Inflammatory macrophage treated with lipopolysaccharide for 1 hour (primary cell): ENCODE measurements around the gene AGO3.
"Not testable (repeated sequence)": the region's sequence is repeated elsewhere in the genome, so short reads cannot be mapped to it uniquely, and the experiment has no call there.

Source experiments
- DNase-seq, 2 donors: peaks; one replicate each; pipeline ENCODE4 v3.0.0-alpha.2; 2020 to 2022

Gene AGO3

GRCh38 chr1:36014722-36015220 is 83.9 kb downstream of the AGO3 start:
- DNase-seq, result no peak

DNA sequence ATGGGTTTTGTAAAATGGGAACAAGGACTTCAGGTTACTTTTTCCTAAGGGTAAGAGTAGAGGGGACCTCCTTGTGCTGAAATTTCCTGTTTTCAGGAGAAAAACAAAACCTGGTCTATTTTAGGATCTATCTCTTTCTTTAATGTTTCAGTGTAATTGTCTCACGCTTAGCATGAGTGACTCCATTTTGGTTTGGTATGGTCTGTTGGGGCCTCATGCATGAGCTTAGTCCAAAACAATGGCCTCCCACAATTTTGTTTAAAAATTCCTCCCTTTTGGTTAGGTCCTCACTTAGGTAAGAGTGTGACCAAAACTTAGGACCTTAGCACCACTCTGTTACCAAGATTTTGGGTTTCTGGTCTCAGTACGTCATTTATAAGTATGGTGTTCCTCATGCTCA is 85.8 kb downstream of the AGO3 start:
- DNase-seq, result no peak

GRCh38 chr1:36023098-36023769 is 92.3 kb downstream of the AGO3 start:
- DNase-seq, result no peak

- not testable (repeated sequence) for DNase-seq
Measured at GRCh38 chr1:36024024-36024423, 93.1 kb downstream of the AGO3 start.

GRCh38 chr1:36024847-36025246 is 93.9 kb downstream of the AGO3 start:
- no peak for DNase-seq

GRCh38 chr1:36027766-36028165 is 96.9 kb downstream of the AGO3 start:
- DNase-seq, result no peak

- DNase-seq, result no peak
Measured at GRCh38 chr1:36031441-36031840, 100.5 kb downstream of the AGO3 start.

- DNase-seq, result peak; percentile 78 to 88
Measured at GRCh38 chr1:36034692-36035091, 103.8 kb downstream of the AGO3 start.

DNA sequence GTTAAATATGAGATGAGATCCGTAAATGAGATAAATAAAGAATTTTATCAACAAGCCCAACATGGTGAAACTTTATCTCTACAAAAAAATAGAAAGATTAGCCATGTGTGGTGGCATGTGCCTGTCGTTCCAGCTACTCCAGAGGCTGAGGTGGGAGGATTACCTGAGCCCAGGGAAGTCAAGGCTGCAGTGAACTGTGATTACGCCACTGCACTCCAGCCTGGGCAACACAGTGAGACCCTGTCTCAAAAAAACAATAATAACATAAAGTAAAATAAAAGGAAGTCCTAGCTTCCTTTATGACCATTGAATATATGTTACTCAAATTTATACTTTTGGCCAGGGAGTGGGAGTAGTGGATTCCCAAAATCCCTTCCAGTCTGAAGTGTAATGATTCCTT is 104.2 kb downstream of the AGO3 start:
- DNase-seq, result peak; percentile 27 to 31

DNA sequence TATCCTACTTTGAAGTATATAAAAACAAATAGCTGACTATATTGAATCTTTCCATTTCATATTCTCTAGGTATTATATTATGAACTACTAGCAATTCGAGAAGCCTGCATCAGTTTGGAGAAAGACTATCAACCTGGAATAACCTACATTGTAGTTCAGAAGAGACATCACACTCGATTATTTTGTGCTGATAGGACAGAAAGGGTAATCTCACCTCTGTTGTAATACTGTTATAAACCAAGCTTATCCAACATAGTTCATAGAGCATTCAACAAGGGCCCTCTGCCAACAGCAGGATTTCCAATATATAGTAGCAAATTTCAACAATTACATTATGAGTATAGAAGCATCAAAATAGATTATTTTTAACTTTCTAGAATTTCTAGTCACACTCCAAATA is 109.3 kb downstream of the AGO3 start:
- no peak for DNase-seq

- DNase-seq, result peak; percentile 51 to 56
Measured at GRCh38 chr1:36051821-36052220, 120.9 kb downstream of the AGO3 start.

- DNase-seq, result no peak
Measured at GRCh38 chr1:36053978-36054377, 123.1 kb downstream of the AGO3 start.

DNA sequence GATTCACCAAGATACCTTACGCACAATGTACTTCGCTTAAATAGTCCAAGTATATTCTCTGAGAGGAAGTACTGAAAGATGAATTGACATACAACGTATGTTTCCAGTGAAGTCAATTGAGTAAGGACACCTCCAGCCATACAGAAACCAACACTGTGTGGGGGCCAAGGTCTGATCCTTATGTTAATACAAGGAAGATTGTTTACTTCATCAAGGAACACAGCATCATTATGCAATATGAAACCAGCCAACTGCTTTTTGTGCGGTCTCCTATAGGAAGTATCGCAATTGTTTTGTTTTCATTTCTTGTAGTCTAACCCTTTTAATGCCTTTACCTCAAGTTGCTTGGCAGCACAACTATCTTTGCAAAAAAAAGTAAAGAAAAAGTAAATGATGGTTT is 124.8 kb downstream of the AGO3 start:
- peak; percentile 55 to 58 for DNase-seq

- DNase-seq, result no peak
Measured at GRCh38 chr1:36062315-36062714, 131.4 kb downstream of the AGO3 start.

DNA sequence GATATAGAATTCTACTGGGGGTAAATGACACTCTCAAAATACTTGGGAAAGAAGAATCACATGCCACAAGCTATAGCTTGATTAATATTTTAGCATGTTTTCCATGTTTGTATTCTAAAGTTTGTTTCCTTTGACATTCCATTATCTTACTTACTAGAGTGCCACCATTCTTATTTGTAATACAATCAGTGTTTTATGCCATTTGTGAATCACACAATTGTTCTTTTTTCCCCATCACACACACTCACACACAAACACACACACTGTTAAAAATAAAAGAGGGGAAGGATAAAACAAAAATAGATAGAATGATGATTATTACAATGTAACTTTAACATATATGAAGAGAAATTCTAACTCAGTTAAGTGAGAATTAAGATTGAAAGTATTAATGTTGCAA is 137.0 kb downstream of the AGO3 start:
- no peak for DNase-seq

DNA sequence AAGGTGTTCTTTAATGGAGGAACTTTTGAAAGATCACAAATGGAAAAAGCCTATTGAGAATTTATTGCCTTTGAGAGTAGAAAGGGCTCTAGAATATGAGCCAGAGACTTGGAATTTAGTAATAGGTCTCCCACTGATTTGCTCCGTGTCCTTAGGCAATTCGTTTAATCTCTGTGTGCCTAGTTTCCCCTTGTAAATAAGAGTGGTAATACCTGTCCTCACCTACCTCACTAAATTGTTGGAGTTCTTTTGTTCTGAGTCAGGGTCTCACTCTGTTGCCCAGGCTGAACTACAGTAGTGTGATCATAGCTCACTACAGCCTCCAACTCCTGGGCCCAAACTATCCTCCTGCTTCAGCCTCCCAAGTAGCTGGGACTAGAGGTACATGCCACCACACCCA is 138.0 kb downstream of the AGO3 start:
- DNase-seq, result no peak

- no peak for DNase-seq
Measured at GRCh38 chr1:36070349-36070748, 139.4 kb downstream of the AGO3 start.

GRCh38 chr1:36076979-36077573 is 146.2 kb downstream of the AGO3 start:
- DNase-seq, result no peak

DNA sequence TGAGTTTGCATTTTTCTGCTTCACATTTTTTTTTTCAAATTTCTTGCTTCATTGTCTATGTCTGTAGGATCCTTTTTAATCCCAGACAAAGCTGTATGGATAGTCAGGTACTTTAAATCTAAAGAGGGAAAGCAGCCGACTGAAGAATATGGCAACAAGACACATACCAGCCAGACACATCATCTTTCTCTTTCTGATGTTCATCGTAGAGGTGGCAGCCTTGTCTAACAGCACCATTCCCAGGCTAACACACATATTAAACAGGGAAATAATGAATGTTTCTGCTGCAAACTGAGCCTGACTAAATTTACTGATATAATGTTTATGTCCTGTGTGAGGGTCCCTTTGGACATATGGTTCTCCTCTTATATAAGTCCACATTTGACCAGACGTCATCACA is 149.3 kb downstream of the AGO3 start:
- DNase-seq, result no peak

DNA sequence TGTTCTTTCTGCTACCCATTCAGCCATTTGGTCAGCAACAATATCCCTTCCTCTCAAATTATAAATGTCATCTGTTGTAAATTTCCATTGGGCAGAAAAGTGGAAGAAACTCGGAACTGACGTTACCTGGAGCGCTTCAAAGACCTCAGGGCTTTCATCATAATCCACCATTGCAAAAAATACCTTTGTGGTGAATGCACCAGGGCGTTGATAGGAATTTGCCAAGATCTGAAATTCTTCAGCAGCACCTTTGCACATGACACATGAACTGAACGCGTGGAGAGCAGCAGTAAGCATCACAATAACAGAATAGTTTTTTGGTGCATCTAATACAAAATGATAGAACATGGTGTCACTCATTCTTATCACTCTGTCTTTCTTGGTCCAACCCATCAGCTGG is 149.9 kb downstream of the AGO3 start:
- DNase-seq, result no peak

DNA sequence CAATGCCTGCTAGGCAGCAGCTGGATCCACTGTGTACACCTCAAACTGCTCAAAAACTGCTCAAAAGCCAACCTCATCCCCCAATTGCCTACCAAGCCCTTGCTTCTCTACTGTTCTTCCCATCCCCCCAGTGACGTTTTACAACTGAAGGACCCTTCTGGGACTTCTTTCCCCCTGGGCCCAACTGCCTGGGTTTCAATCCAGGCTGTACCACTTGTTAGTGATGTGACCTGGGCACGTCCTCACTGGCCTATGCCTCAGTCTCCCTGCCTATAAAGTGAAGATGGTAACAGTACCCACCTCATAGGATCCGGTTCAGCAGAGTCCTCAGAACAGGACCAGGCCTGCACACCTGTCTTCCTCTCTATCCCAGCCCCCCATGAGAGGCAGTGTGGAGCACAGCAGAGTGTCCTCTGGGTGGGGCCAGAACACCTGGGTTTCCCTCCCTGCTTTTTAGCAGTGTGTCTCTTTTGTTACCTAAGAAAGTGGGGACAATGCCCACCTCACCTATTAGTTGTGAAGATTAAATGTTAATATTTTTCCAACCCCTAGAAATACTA is 151.1 kb downstream of the AGO3 start:
- no peak for DNase-seq

- DNase-seq, result no peak
Measured at GRCh38 chr1:36083219-36083618, 152.3 kb downstream of the AGO3 start.

GRCh38 chr1:36083635-36084496 is 153.0 kb downstream of the AGO3 start, which contains the start of gene TEKT2:
Gene TEKT2, plus strand, starts transcription at chr1:36084094. Its CDS starts 828 bp downstream, at chr1:36084922.
- DNase-seq, result peak; percentile 20 to 33
